ENCODE measurements around the gene GNB1L. TPM values are rescaled to one million over a fixed set of nuclear protein-coding genes. Genes with fewer than 3 reads are reported as not detected.

GNB1L gene
- total RNA-seq, 2 donors from 2014 or later, result 2.5 to 4.5 TPM

DNA sequence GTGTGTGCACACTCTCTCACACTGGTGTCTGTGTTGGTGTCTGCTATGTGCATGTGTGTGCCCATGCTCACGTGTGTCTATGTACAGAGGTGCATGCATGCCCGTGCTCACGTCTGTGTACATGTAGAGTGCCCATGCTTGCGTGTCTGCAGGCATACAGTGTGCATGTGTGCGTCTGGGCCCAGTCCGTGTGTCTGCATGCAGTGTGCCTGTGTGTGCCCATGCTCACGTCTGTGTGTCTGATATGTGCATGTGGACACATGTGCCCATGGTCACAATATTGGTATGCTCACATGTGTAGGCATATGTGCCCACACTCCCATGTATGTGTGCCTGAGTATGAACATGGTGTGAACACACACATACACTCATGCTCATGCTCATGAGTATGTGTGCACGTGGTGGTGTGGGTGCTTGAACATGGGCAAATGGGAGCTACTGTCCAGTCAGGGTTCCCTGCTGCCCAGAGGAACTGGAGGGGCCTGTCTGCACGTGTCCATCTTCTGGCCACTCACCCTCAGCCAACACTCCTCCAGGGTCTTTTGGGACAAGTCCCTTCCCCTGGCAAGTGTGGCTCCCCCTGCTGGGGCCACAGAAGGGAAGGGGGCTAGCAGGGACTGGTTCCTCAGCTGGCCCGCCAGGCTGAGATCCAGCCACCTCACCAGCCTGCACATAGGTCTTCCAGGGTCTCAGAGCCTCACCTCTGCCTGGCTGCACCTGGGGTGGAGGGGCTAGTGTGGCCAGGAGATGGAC, 101.4 kb downstream of the GNB1L start:
- no peak for ATAC-seq
- intact Hi-C loops (cut with DNase I), result no loop called here

DNA sequence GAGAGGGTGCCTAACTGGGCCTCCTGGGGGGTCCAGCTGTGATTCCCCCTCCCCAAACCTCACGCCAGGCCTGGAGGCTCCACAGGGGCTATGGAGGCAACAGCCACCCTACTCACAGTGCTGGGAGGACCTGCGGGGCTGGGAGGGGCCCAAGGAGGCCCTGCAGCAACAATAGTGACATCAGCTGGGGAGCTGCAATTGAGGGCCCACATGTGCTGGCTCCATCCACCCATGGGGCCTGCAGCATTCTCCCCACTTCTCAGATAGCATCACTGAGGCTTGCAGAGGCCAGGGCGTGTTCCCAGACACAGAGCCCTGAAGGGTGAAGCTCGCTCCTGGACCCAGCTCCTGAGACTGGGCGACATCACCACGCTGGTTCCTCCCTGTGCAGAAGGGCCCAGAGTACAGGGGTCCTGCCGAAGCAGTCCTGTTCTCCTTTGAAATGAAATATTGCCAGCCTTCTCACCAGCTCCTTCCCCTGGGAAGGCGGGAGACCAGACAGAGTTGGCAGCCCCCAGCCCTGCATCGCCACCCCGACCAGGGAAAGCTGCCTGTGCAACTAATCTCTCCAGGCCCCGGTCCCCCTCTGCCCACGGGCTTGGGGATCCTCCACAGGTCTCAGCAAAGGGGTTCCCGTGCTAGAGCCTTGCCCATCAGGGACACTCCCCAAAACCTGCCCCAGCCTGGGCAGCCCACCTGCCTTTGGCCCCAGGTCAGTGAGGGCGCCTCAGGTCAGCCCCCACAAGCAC, 103.0 kb downstream of the GNB1L start:
- DNase-seq, result no peak
- ATAC-seq, result no peak
- intact Hi-C loops (cut with DNase I), result no loop called here

More for the DNA sequence above, 101.4 kb downstream of the GNB1L start:
- DNase-seq, result no peak

DNA sequence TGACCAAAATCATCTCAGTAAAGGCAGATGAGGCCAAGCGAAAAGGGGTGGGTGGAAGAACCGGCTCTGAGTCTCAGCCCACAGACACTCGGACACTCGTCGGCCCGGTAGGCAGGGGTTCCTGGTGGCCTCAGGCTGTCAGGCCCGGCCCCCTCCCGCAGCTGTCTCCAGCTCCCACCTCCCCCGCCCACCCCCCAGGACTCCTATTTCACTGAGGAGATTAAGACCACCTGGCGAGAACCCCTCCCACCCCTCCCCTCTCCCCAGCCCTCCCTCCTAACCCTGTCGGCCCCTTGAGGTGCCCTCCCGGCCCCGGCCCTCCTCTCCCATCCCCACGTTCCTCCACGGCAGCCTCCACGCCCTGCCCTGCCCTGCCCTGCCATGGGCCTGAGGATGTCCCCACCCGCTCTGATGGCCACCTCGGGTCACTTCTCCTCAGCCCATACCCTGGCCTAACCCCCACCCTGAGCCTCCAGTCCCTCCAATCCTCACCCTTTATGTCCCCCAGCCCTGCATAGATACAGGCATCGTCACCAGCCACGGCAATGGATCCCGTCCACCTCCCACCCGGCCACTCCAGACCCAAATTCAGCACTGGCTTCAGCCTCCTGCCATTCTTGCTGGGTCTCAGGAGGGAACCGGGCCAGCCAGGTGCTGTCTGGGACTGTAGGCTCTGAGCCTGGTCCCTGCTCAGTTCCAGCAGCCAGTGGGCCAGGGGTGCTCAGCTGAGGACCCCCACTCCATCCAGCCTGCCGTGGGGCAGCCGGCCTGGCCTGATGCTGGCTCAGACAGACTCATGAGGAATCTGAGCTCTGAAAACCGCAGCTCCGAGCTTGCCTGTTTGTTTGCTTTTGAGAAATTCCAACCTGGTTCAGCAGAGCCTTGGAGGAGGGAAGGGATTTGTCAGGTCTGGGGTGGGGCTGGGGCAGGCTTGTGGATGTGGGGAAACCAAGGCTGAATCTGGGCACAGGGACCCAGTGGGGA, 103.9 kb downstream of the GNB1L start:
- ATAC-seq (no peak), DNase-seq (no peak)
- intact Hi-C loops (cut with DNase I), result no loop called here

DNA sequence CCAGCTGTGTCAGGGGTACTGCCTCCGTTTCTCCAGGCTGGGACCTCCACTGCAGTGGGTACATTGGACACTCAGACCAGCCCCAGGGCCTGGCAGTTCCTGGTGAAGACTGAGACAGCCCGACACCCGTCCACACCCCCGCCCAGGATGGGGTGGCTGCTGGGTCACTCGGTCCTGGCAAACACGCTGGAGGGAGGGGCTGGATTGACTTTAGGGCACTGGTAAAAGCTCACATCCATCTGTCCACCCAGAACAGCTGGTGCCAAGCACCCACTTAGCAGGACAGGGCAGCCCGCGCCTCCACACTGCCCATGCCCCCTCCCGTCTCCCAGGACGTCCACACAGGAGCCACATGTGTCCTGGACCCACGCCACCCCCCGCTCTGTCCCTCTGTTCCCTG, 104.8 kb downstream of the GNB1L start:
- ATAC-seq (peak in 1 of 2 donors; percentile 31), DNase-seq (no peak)
- intact Hi-C loops (cut with DNase I), result no loop called here

GRCh38 chr22:19748991-19749664, 105.5 kb downstream of the GNB1L start:
- DNase-seq, result no peak
- ATAC-seq, result no peak
- intact Hi-C loops (cut with DNase I), result no loop called here

DNA sequence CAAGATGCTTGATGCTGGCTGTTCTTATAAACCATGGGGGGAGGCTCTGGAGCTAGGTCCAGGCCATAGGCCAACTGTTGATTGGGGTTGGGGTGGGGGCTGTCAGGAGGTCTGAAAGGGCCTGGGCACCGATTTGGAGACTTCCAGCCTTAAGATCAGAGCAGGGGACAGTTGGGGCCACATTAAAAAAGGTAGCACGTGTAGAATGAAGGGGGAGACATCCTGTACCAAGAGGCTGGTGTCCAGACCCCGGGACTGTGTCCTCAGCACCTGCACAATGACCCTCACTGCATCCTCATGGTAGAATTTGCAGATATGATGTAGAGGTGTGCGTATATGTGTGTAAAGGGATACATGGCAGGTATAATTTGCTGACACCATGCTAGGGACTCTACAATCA, 106.5 kb downstream of the GNB1L start:
- no peak for ATAC-seq
- intact Hi-C loops (cut with DNase I), result no loop called here
- DNase-seq, result no peak

DNA sequence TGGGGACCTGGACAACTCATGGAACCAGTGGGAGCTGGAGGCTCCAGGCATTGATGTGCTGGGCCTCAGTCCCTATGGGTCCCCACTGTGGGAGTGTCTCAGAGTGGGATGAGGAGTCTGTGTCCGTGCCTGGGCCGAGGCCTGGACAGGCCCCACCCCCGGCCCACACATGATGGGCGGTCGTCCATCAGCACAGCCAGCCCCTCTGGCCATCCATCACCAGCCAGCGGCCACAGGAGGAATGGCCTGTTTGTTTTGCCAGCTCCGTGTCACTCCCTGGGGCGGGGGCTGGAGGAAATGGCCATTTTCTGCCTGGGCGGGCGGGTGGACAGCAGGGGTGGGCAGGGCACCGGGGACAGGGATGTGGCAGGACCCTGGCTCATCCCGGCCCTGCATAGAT, 107.1 kb downstream of the GNB1L start:
- no peak for DNase-seq
- ATAC-seq, result no peak
- intact Hi-C loops (cut with DNase I), result no loop called here

GRCh38 chr22:19746726-19747125, 107.9 kb downstream of the GNB1L start:
- intact Hi-C loops (cut with DNase I), result no loop called here
- DNase-seq, result no peak
- ATAC-seq, result no peak

DNA sequence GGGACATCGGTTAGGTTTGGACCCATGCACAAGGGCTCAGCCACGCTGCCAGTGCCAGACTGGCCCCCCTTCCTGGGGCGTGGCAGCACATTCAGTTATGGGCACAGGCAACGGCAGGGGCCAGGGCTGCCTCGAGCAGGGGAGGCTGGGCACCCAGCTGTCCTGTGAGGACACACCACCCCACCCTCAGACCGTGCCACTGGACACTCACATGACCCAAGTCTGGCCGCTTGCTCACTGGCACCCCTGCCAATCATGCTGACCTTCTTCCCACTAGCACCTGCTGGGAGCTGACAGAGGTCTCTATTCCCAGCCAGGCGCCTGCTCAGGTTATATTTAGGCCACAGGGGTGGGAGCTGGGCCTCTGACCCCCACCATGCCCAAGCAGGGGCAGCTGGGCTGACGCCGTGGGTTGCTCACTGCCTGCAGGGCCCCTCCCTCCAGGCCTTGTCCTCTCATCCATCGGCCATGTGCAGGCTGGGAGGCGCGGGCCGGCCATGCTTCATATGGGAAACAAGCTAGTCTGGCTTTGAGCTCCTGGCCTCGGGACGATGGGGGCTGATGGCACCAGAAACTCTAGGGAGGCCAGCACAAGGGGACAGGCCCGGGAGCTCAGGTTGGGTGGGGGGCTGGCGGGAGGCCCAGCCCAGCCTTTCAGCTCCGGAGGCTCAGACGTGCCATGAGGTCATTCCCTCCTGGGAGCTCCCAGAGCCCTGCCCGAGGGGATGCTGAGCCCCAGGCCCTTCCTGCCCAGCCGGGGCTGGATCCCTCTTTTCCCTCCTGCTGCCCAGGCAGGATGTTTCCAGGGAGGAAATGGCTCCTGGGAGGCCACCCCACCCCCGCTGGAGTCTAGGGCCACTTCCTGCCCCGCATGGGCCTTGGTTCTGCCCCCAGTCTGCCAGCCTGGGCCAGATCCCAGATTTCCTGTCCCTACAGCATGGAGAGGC, 109.2 kb downstream of the GNB1L start:
- intact Hi-C loops (cut with DNase I), result no loop called here
- ATAC-seq (peak; percentile 86 to 90), DNase-seq (peak; percentile 77)

- ATAC-seq (no peak), DNase-seq (peak; percentile 43)
- intact Hi-C loops (cut with DNase I), result no loop called here
Observed at GRCh38 chr22:19744350-19745006, 110.2 kb downstream of the GNB1L start.

GRCh38 chr22:19743651-19744050, 111.0 kb downstream of the GNB1L start:
- DNase-seq, result no peak
- no peak for ATAC-seq
- intact Hi-C loops (cut with DNase I), result no loop called here

GRCh38 chr22:19743081-19743480, 111.6 kb downstream of the GNB1L start:
- DNase-seq (no peak), ATAC-seq (no peak)
- intact Hi-C loops (cut with DNase I), result no loop called here

- no peak for DNase-seq
- intact Hi-C loops (cut with DNase I), result no loop called here
- ATAC-seq, result no peak
Observed at GRCh38 chr22:19742160-19743066, 112.3 kb downstream of the GNB1L start.

DNA sequence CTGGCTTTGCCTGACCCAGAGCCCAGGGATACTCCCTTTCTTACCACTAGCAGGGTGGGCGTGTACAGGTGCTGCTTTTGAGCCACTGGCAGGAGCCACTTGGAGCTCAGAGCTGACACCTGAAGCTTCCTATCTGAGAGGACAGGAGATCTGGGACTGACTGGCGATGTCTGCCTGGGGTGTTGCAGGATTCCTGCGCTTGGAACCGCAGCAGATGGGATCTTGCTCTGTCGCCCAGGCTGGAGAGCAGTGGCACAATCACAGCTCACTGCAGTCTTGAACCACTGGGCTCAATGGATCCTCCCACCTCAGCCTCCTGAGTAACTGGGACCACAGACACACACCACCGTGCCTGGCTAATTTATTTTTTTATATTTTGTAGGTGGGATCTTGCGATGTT, 113.6 kb downstream of the GNB1L start:
- intact Hi-C loops (cut with DNase I), result no loop called here
- ATAC-seq (no peak), DNase-seq (no peak)

GRCh38 chr22:19740586-19740985, 114.1 kb downstream of the GNB1L start:
- no peak for DNase-seq
- intact Hi-C loops (cut with DNase I), result no loop called here
- no peak for ATAC-seq

GRCh38 chr22:19739911-19740449, 114.7 kb downstream of the GNB1L start:
- intact Hi-C loops (cut with DNase I), result no loop called here
- DNase-seq (no peak), ATAC-seq (no peak)
